ENCODE results near the gene IL11.
"Not testable (repeated sequence)": the region's sequence is repeated elsewhere in the genome, so short reads cannot be mapped to it uniquely, and the experiment has no call there.

Gene IL11

GRCh38 chr19:55370305-55370988 lies at the start of gene IL11:
Gene IL11, minus strand, starts transcription at chr19:55370463. Its CDS starts 153 bp downstream, at chr19:55370310.
- DNase-seq = no peak

GRCh38 chr19:55419624-55420236 lies 49.5 kb upstream of the IL11 start:
- no peak for DNase-seq

- DNase-seq = no peak
Measured at GRCh38 chr19:55419103-55419502, 48.8 kb upstream of the IL11 start.

- peak; percentile 44 for DNase-seq
Measured at GRCh38 chr19:55418185-55418584, 47.9 kb upstream of the IL11 start.

- no peak for DNase-seq
Measured at GRCh38 chr19:55410168-55410567, 39.9 kb upstream of the IL11 start.

- DNase-seq = not testable (repeated sequence)
Measured at GRCh38 chr19:55409179-55409578, 38.9 kb upstream of the IL11 start.

GRCh38 chr19:55408533-55408872 lies 38.2 kb upstream of the IL11 start:
- DNase-seq = no peak

GRCh38 chr19:55407800-55408532 lies 37.7 kb upstream of the IL11 start:
- DNase-seq = peak; percentile 98

- DNase-seq = not testable (repeated sequence)
Measured at GRCh38 chr19:55407550-55407799, 37.2 kb upstream of the IL11 start, which contains the start of gene UBE2S. Gene UBE2S, minus strand, starts transcription at chr19:55407788. Its CDS starts 199 bp downstream, at chr19:55407589.

GRCh38 chr19:55406826-55407549 lies 36.7 kb upstream of the IL11 start:
- DNase-seq = no peak

- no peak for DNase-seq
Measured at GRCh38 chr19:55406091-55406825, 36.0 kb upstream of the IL11 start.

- DNase-seq = no peak
Measured at GRCh38 chr19:55405638-55406037, 35.4 kb upstream of the IL11 start.

GRCh38 chr19:55402509-55402908 lies 32.2 kb upstream of the IL11 start:
- DNase-seq = no peak

- not testable (repeated sequence) for DNase-seq
Measured at GRCh38 chr19:55401390-55401789, 31.1 kb upstream of the IL11 start.

- no peak for DNase-seq
Measured at GRCh38 chr19:55400281-55401087, 30.2 kb upstream of the IL11 start.

GRCh38 chr19:55398200-55398925 lies 28.1 kb upstream of the IL11 start:
- no peak for DNase-seq

GRCh38 chr19:55392820-55393761 lies 22.8 kb upstream of the IL11 start:
- DNase-seq = no peak

GRCh38 chr19:55391702-55392615 lies 21.7 kb upstream of the IL11 start:
- DNase-seq = no peak

GRCh38 chr19:55391191-55391670 lies 21.0 kb upstream of the IL11 start:
- no peak for DNase-seq

All from NCI-H1436 treated with DMSO at 0.1 percent for 48 hours (cell line).